Nephron progenitor cell (in vitro differentiated cells): Measurements from ENCODE around the gene SLC19A2.

Source experiments
- DNase-seq: peaks from one replicate; pipeline ENCODE4 v3.0.0; 2021
- H3K27ac Mint-ChIP-seq: 2 replicates; pipeline ENCODE4 v1.8.0; 2021; ENCODE audit warnings: mild to moderate bottlenecking, moderate library complexity, mixed read lengths
- H3K27me3 Mint-ChIP-seq: 2 replicates; pipeline ENCODE4 v1.8.0; 2021; ENCODE audit warnings: mild to moderate bottlenecking, low read depth, mixed read lengths; ENCODE audit not compliant: poor library complexity
- H3K36me3 Mint-ChIP-seq: 2 replicates; pipeline ENCODE4 v1.8.0; 2021; ENCODE audit warnings: low read depth, mixed read lengths
- H3K4me1 Mint-ChIP-seq: 2 replicates; pipeline ENCODE4 v1.8.0; 2021; ENCODE audit warnings: mixed read lengths
- H3K4me3 Mint-ChIP-seq: 2 replicates; pipeline ENCODE4 v1.8.0; 2021; ENCODE audit warnings: mild to moderate bottlenecking, moderate library complexity, mixed read lengths
- H3K9me3 Mint-ChIP-seq: 2 replicates; pipeline ENCODE4 v1.8.0; 2021; ENCODE audit warnings: mild to moderate bottlenecking, moderate library complexity, mixed read lengths
- CTCF ChIP-seq: fragments of 200-600 bp; sonication (generic); IDR thresholded peaks from 2 replicates; pipeline ENCODE4 v1.5.0; 2021; ENCODE audit warnings: antibody characterized with exemption

SLC19A2 gene

GRCh38 chr1:169486281-169487051, 722 bp upstream of the SLC19A2 start:
- H3K36me3 Mint-ChIP-seq: peaks cover 8% of the 10 kb centered on the region
- H3K4me1 Mint-ChIP-seq: peaks cover 51% of the 10 kb centered on the region
- H3K4me3 Mint-ChIP-seq: peak overlapping the region; percentile 98
- no peak for DNase-seq
- H3K27me3 Mint-ChIP-seq: no peaks in the 10 kb centered on the region
- TF ChIP-seq CTCF: no peak
- H3K27ac Mint-ChIP-seq: peak overlapping the region; percentile 99
- peaks cover 13% of the 10 kb centered on the region for H3K9me3 Mint-ChIP-seq

- peaks cover 51% of the 10 kb centered on the region for H3K4me1 Mint-ChIP-seq
- H3K9me3 Mint-ChIP-seq: peaks cover 13% of the 10 kb centered on the region
- no peak for TF ChIP-seq CTCF
- peak overlapping the region; percentile 99 for H3K27ac Mint-ChIP-seq
- DNase-seq: no peak
- peak overlapping the region; percentile 98 for H3K4me3 Mint-ChIP-seq
- H3K27me3 Mint-ChIP-seq: no peaks in the 10 kb centered on the region
- H3K36me3 Mint-ChIP-seq: peaks cover 8% of the 10 kb centered on the region
These were observed 887 bp downstream of the SLC19A2 start for GRCh38 chr1:169484683-169485430.

GRCh38 chr1:169484101-169484500, 1.6 kb downstream of the SLC19A2 start:
- H3K4me3 Mint-ChIP-seq: peak overlapping the region; percentile 98
- no peaks in the 10 kb centered on the region for H3K27me3 Mint-ChIP-seq
- DNase-seq: no peak
- no peak overlapping the region for H3K27ac Mint-ChIP-seq
- peaks cover 9% of the 10 kb centered on the region for H3K9me3 Mint-ChIP-seq
- no peak for TF ChIP-seq CTCF
- peaks cover 51% of the 10 kb centered on the region for H3K4me1 Mint-ChIP-seq
- peaks cover 8% of the 10 kb centered on the region for H3K36me3 Mint-ChIP-seq

- no peak overlapping the region for H3K27ac Mint-ChIP-seq
- no peak for TF ChIP-seq CTCF
- H3K27me3 Mint-ChIP-seq: no peaks in the 10 kb centered on the region
- no peak for DNase-seq
- H3K4me1 Mint-ChIP-seq: peaks cover 51% of the 10 kb centered on the region
- peak overlapping the region; percentile 98 for H3K4me3 Mint-ChIP-seq
- H3K9me3 Mint-ChIP-seq: peaks cover 9% of the 10 kb centered on the region
- peaks cover 8% of the 10 kb centered on the region for H3K36me3 Mint-ChIP-seq
These were observed 2.2 kb downstream of the SLC19A2 start for GRCh38 chr1:169483500-169483966.

GRCh38 chr1:169479363-169480066, 6.2 kb downstream of the SLC19A2 start:
- Mint-ChIP-seq H3K36me3 (peaks cover 19% of the 10 kb centered on the region), H3K4me1 (peaks cover 22% of the 10 kb centered on the region), H3K27me3 (no peaks in the 10 kb centered on the region), H3K9me3 (no peaks in the 10 kb centered on the region), H3K4me3 (no peak overlapping the region), H3K27ac (no peak overlapping the region)
- DNase-seq: no peak
- no peak for TF ChIP-seq CTCF
